K562 (cell line): ENCODE measurements around the gene ELMOD2. TPM values are rescaled to one million over a fixed set of nuclear protein-coding genes. Genes with fewer than 3 reads are reported as not detected.

ENCODE experiments used
- ATAC-seq: fragments of 200-7000 bp; cut with Tn5 transposase; 3 replicates; pipeline ENCODE4 v1.9.1; 2020; ENCODE audit warnings: moderate library complexity
- BruUV-seq: library from RNA; stranded (reverse); fragments of 400-500 nt; replicated peaks from 2 replicates; lab custom pipeline; 2021; lab: Mats Ljungman, UMichigan
- CTCF ChIA-PET: fragments of 300-600 bp; formaldehyde crosslinking; extraction: SDS; loops from one replicate; lab custom pipeline; 2021; ENCODE audit warnings: low intra/inter-chr PET ratio; lab: Yijun Ruan, JAX
- POLR2A ChIA-PET: fragments of 300-600, 350-650 bp; sonication (Branson Sonifier 250); formaldehyde crosslinking; extraction: SDS; loops from one replicate; lab custom pipeline; 2021; ENCODE audit warnings: antibody characterized with exemption, inconsistent platforms; lab: Yijun Ruan, JAX
- DNase-seq, 4 experiments: peaks; one replicate each; pipeline versions ENCODE4 v3.0.0 to v3.0.0-alpha.2; 2011 to 2018; ENCODE audit warnings: low spot score in 3 of 4, mixed read lengths in 3 of 4; ENCODE audit errors: extremely low read depth in 1 of 4
- FAIRE-seq: peaks from 2 replicates; lab custom pipeline; 2011; peaks lifted over from hg19 to GRCh38; lab: Jason Lieb, UNC
- H2AFZ ChIP-seq: 2 replicates; pipeline ENCODE4 v1.6.0; 2011; ENCODE audit warnings: low read depth, low read length, control low read depth, inconsistent platforms
- H3K27ac ChIP-seq: fragments of 200-600 bp; 3 replicates; pipeline ENCODE4 v1.8.0; 2011; ENCODE audit warnings: low read depth, mild to moderate bottlenecking, control low read depth, inconsistent platforms, low read length, moderate library complexity, mixed read lengths; ENCODE audit errors: extremely low read depth
- H3K27me3 ChIP-seq, 2 experiments: fragments of 300-600 bp in 1 of 2; 2 replicates in 1 of 2; 3 replicates in 1 of 2; pipeline versions ENCODE4 v1.6.0 to v1.8.0; 2011; ENCODE audit warnings: inconsistent platforms in 2 of 2, low read length in 2 of 2, mild to moderate bottlenecking in 1 of 2, mixed read lengths in 1 of 2, moderate library complexity in 1 of 2; ENCODE audit not compliant: control insufficient read depth in 2 of 2, insufficient read depth in 2 of 2
- H3K36me3 ChIP-seq: fragments of 300-600 bp; 3 replicates; pipeline ENCODE4 v1.8.0; 2011; ENCODE audit warnings: mild to moderate bottlenecking, low read length, inconsistent platforms; ENCODE audit not compliant: control insufficient read depth, insufficient read depth
- H3K4me1 ChIP-seq, 2 experiments: fragments of 200-600 bp in 1 of 2; replicated peaks in 1 of 2; 2 replicates in 1 of 2; 3 replicates in 1 of 2; pipeline versions ENCODE4 v1.5.1 to v1.8.0; 2011; ENCODE audit warnings: inconsistent platforms in 2 of 2, low read length in 2 of 2, mild to moderate bottlenecking in 1 of 2, mixed read lengths in 1 of 2, moderate library complexity in 1 of 2; ENCODE audit not compliant: control insufficient read depth in 2 of 2, insufficient read depth in 2 of 2
- H3K4me2 ChIP-seq: 2 replicates; pipeline ENCODE4 v1.6.1; 2011; ENCODE audit warnings: low read length, control low read depth, inconsistent platforms, mixed read lengths; ENCODE audit not compliant: insufficient read depth
- H3K4me3 ChIP-seq: fragments of 200-600 bp; sonication (generic), shearing (Covaris generic); 2 replicates; pipeline ENCODE4 v1.5.1; 2016; ENCODE audit warnings: control low read depth, inconsistent platforms
- H3K79me2 ChIP-seq: fragments of 200-600 bp; 3 replicates; pipeline ENCODE4 v1.8.0; 2011; ENCODE audit warnings: low read length, inconsistent platforms; ENCODE audit not compliant: control insufficient read depth, insufficient read depth
- H3K9ac ChIP-seq, 2 experiments: 2 replicates each; pipeline versions ENCODE4 v1.6.0 to v1.6.1; 2011; ENCODE audit warnings: low read depth in 2 of 2, low read length in 2 of 2, control low read depth in 1 of 2, inconsistent platforms in 1 of 2, mild to moderate bottlenecking in 1 of 2, mixed read lengths in 1 of 2; ENCODE audit not compliant: insufficient read depth in 1 of 2
- H3K9me1 ChIP-seq: one replicate; pipeline ENCODE4 v1.6.0; 2011; ENCODE audit warnings: inconsistent platforms, mild to moderate bottlenecking, low read length, moderate library complexity; ENCODE audit not compliant: control insufficient read depth, insufficient read depth
- H3K9me3 ChIP-seq: replicated peaks from 2 replicates; pipeline ENCODE4 v1.5.1; 2011; ENCODE audit warnings: low read depth, low read length, inconsistent platforms; ENCODE audit not compliant: control insufficient read depth, insufficient read depth
- H4K20me1 ChIP-seq: replicated peaks from 2 replicates; pipeline ENCODE4 v1.6.1; 2011; ENCODE audit warnings: low read length, inconsistent platforms, mixed read lengths; ENCODE audit not compliant: control insufficient read depth, insufficient read depth
- CBX3 ChIP-seq, 2 experiments: IDR thresholded peaks; 1 replicate in 1 of 2; 2 replicates in 1 of 2; pipeline ENCODE4 v1.6.1; 2012; ENCODE audit warnings: inconsistent platforms in 2 of 2, low read length in 2 of 2, borderline replicate concordance in 1 of 2, control low read depth in 1 of 2
- CBX5 ChIP-seq: IDR thresholded peaks from 2 replicates; pipeline ENCODE4 v1.6.1; 2014; ENCODE audit warnings: low read depth, borderline replicate concordance
- CTBP1 ChIP-seq: fragments of 450-650 bp; IDR thresholded peaks from 2 replicates; pipeline ENCODE4 v1.6.1; 2016; ENCODE audit warnings: borderline replicate concordance
- KDM1A ChIP-seq, 2 experiments: fragments of 450-650 bp; IDR thresholded peaks; 2 replicates each; pipeline ENCODE4 v1.6.1; 2016; ENCODE audit warnings: mild to moderate bottlenecking in 2 of 2
- NCOA1 ChIP-seq: fragments of 450-650 bp; IDR thresholded peaks from 2 replicates; pipeline ENCODE4 v1.6.1; 2016; ENCODE audit warnings: low read depth
- ZNF655 ChIP-seq: fragments of 250-450 bp; sonication (Bioruptor Pico); IDR thresholded peaks from 2 replicates; pipeline ENCODE4 v1.5.0; 2021
- ZNF830 ChIP-seq: fragments of 250-450 bp; sonication (Bioruptor Pico); IDR thresholded peaks from 2 replicates; pipeline ENCODE4 v1.5.0; 2021; ENCODE audit warnings: mild to moderate bottlenecking
- ZSCAN32 ChIP-seq: fragments of 450-650 bp; formaldehyde crosslinking; IDR thresholded peaks from 2 replicates; pipeline ENCODE4 v1.4.0; 2020; ENCODE audit warnings: mild to moderate bottlenecking, moderate library complexity
- WGBS: fragments of 100-300 bp; shearing (Covaris generic); methylation state at CpG from one replicate; pipeline ENCODE4 v1.1.6; 2016; ENCODE audit warnings: low coverage, mixed read lengths; ENCODE audit not compliant: insufficient coverage; ENCODE audit errors: missing lambda C conversion rate; 5-methylcytosine and 5-hydroxymethylcytosine counted together
- in situ Hi-C: fragments of 300-500 bp; cut with MboI; formaldehyde crosslinking; loops from 4 replicates; pipeline ENCODE4 v1.15.0; 2018; ENCODE audit warnings: inconsistent platforms, mixed read lengths
- intact Hi-C: fragments of 100-400 bp; cut with micrococcal nuclease; formaldehyde crosslinking; loops from 2 replicates; pipeline ENCODE4 v1.14.2; 2022
- polyA plus RNA-seq, 8 experiments: library from polyadenylated mRNA; depleted of rRNA in 4 of 8; stranded (reverse) in 5 of 8; unstranded in 3 of 8; fragments of >200 nt; fragmentation: Nextera tagmentation in 2 of 8; fragmentation: Illumina TruSeq in 1 of 8; extraction: Ambion mirVana in 2 of 8; extraction: Trizol in 1 of 8; gene quantifications; 2 replicates each; pipeline versions ENCODE4 v1.2.1 to v1.2.3, GENCODE V29; 2011 to 2014; ENCODE audit warnings: inconsistent platforms in 1 of 8, missing spikeins in 1 of 8
- total RNA-seq, 7 experiments: library from RNA; depleted of rRNA in 6 of 7; stranded (reverse); fragments of >200 nt in 6 of 7; fragmentation: Illumina TruSeq in 2 of 7; extraction: Trizol in 2 of 7; gene quantifications; 2 replicates each; pipeline versions ENCODE4 v1.2.1 to v1.2.3, GENCODE V29; 2011 to 2021; ENCODE audit warnings: low replicate concordance in 1 of 7
- TF ChIP-seq, protein P1 (sequence below): fragments of 250-450 bp; sonication (Bioruptor Pico); IDR thresholded peaks from 2 replicates; pipeline ENCODE4 v1.4.0; 2020; ENCODE audit warnings: mild to moderate bottlenecking, moderate library complexity

Gene ELMOD2
- total and polyA plus RNA-seq, 9 of the 15 experiments (the other 6 are each of a cell fraction or from before 2014, with no cell fraction given) = 11.0 to 23.3 (median 14.3) TPM

DNA sequence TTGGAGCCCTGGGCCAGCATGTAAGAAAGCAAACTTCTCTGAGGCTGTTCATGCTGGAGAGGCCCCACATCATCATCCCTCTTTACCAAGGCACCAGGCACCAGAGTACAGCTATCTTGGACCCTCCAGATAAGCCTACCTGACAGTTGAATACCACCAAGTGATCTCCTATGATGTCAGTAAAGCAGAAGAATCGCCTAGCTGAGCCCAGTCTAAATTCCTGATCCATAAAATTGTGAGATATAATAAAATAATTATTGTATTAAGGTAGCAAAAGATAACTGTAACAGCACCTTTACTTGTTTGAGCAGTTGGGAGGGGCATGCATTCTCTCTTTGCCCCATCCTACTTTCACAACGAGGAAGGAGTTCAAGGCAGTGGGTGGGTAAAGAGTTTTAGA lies 47.7 kb downstream of the ELMOD2 start:
- Histone ChIP-seq H2AFZ (no peak overlapping the region), H3K27me3 (peaks cover 29 to 32% of the 10 kb centered on the region in 2 experiments), H3K4me2 (no peak overlapping the region), H3K9ac (no peak overlapping the region), H4K20me1 (no peaks in the 10 kb centered on the region), H3K9me1 (no peaks in the 10 kb centered on the region), H3K79me2 (no peaks in the 10 kb centered on the region), H3K36me3 (no peaks in the 10 kb centered on the region), H3K4me3 (no peak overlapping the region), H3K4me1 (peaks cover 0 to 6% of the 10 kb centered on the region in 2 experiments; a peak in 1 of 5 replicates), H3K27ac (no peak overlapping the region), H3K9me3 (no peaks in the 10 kb centered on the region)
- ChIA-PET POLR2A (interaction anchor here (0.7 kb wide), 1 partner anchor 199 kb away, joined by 3 read pairs; no protein-coding TSS in a partner anchor), CTCF (no interaction called here)
- in situ Hi-C loops = no loop called here
- WGBS = 4% methylated on average over 2 of the region's 2 CpGs
- DNase-seq (no peak), FAIRE-seq (no peak), ATAC-seq (no peak)
- intact Hi-C loops = no loop called here
- TF ChIP-seq ZSCAN32 (CRISPR knock-in tag) (no peak), ZNF830 (CRISPR knock-in tag) (no peak), ZNF655 (no peak), CBX5 (no peak), CTBP1 (no peak), NCOA1 (no peak), CBX3 (IDR thresholded peaks at IDR 0.05; ENCODE audit: borderline replicate concordance in 1 of 2, low read length in 2 of 2) (no peak), KDM1A (IDR thresholded peaks at IDR 0.05) (no peak)
- TF ChIP-seq, protein P1, sequence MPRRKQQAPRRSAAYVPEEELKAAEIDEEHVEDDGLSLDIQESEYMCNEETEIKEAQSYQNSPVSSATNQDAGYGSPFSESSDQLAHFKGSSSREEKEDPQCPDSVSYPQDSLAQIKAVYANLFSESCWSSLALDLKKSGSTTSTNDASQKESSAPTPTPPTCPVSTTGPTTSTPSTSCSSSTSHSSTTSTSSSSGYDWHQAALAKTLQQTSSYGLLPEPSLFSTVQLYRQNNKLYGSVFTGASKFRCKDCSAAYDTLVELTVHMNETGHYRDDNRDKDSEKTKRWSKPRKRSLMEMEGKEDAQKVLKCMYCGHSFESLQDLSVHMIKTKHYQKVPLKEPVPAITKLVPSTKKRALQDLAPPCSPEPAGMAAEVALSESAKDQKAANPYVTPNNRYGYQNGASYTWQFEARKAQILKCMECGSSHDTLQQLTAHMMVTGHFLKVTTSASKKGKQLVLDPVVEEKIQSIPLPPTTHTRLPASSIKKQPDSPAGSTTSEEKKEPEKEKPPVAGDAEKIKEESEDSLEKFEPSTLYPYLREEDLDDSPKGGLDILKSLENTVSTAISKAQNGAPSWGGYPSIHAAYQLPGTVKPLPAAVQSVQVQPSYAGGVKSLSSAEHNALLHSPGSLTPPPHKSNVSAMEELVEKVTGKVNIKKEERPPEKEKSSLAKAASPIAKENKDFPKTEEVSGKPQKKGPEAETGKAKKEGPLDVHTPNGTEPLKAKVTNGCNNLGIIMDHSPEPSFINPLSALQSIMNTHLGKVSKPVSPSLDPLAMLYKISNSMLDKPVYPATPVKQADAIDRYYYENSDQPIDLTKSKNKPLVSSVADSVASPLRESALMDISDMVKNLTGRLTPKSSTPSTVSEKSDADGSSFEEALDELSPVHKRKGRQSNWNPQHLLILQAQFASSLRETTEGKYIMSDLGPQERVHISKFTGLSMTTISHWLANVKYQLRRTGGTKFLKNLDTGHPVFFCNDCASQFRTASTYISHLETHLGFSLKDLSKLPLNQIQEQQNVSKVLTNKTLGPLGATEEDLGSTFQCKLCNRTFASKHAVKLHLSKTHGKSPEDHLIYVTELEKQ = no peak
- no TSS peak for BruUV-seq
